Lower leg skin (tissue), 4 donors: ENCODE results near the gene DQX1. TPM values are rescaled to one million over a fixed set of nuclear protein-coding genes. Genes with fewer than 3 reads are reported as not detected.

Experiments
- DNase-seq, 2 donors: peaks; one replicate each; pipeline ENCODE4 v3.0.0-alpha.2; 2019; ENCODE audit warnings: low spot score in 2 of 2
- H3K4me3 ChIP-seq: fragments of 200-600 bp; sonication (generic); 2 replicates; pipeline ENCODE4 v1.5.1; 2017; ENCODE audit warnings: mild to moderate bottlenecking, low read depth; ENCODE audit not compliant: poor library complexity, severe bottlenecking
- CTCF ChIP-seq, 3 donors: fragments of 450-650 bp; IDR thresholded peaks; one replicate each; pipeline ENCODE4 v1.5.1; 2016; ENCODE audit warnings: antibody characterized with exemption in 3 of 3, mild to moderate bottlenecking in 3 of 3, moderate library complexity in 2 of 3
- POLR2A ChIP-seq, 2 donors: fragments of 450-650 bp; IDR thresholded peaks; one replicate each; pipeline ENCODE4 v1.6.1; 2016 to 2017; ENCODE audit warnings: antibody characterized with exemption in 2 of 2, mild to moderate bottlenecking in 1 of 2, moderate library complexity in 1 of 2
- WGBS, 2 donors: methylation state at CpG; one replicate each; pipeline ENCODE4 v1.1.5; 2018; 5-methylcytosine and 5-hydroxymethylcytosine counted together
- intact Hi-C: fragments of 100-400 bp; cut with DNase I; formaldehyde crosslinking; loops from one replicate; pipeline ENCODE4 v1.15.0; 2023; ENCODE audit warnings: low total_unique reads
- total RNA-seq, 4 donors: library from RNA; depleted of rRNA; stranded (reverse); fragments of >200 nt; gene quantifications; one replicate each; pipeline ENCODE4 v1.1.0, GENCODE V29; 2016

The DQX1 gene
- total RNA-seq, 4 donors from 2014 or later = 1.9 to 8.0 (median 6.2) TPM

- no peak for TF ChIP-seq CTCF (IDR thresholded peaks at IDR 0.05)
- DNase-seq = no peak
- WGBS, 2 donors = 19 to 21% methylated on average over 32 of the region's 32 CpGs
- H3K4me3 ChIP-seq = peak overlapping the region; percentile 40
- intact Hi-C loops = no loop called here
Observed at GRCh38 chr2:74502147-74502719, 23.8 kb downstream of the DQX1 start.

- intact Hi-C loops = no loop called here
- 83 to 84% methylated on average over 18 of the region's 18 CpGs for WGBS, 2 donors
- DNase-seq = no peak
- TF ChIP-seq CTCF (IDR thresholded peaks at IDR 0.05) = no peak
- no peak for TF ChIP-seq POLR2A (IDR thresholded peaks at IDR 0.05)
- H3K4me3 ChIP-seq = no peak overlapping the region
Observed at GRCh38 chr2:74501335-74502071, 24.5 kb downstream of the DQX1 start.

- no peak overlapping the region for H3K4me3 ChIP-seq
- DNase-seq = no peak
- intact Hi-C loops = no loop called here
- TF ChIP-seq POLR2A (IDR thresholded peaks at IDR 0.05) = no peak
- no peak for TF ChIP-seq CTCF (IDR thresholded peaks at IDR 0.05)
Observed at GRCh38 chr2:74500578-74500946, 25.5 kb downstream of the DQX1 start.

GRCh38 chr2:74499940-74500577, 26.0 kb downstream of the DQX1 start:
- TF ChIP-seq POLR2A (IDR thresholded peaks at IDR 0.05) = no peak
- no peak for TF ChIP-seq CTCF (IDR thresholded peaks at IDR 0.05)
- no peak for DNase-seq
- WGBS, 2 donors = 72 to 76% methylated on average over 15 of the region's 15 CpGs
- H3K4me3 ChIP-seq = no peak overlapping the region
- intact Hi-C loops = no loop called here

GRCh38 chr2:74499267-74499939, 26.6 kb downstream of the DQX1 start, which contains the start of gene LBX2:
Gene LBX2 (minus strand): TSS chr2:74499603. CDS start chr2:74499537, 66 bp downstream.
- no peak for DNase-seq
- no peak within 1 kb of the TSS for H3K4me3 ChIP-seq
- TF ChIP-seq CTCF (IDR thresholded peaks at IDR 0.05) = no peak
- intact Hi-C loops = no loop called here
- WGBS, 2 donors = 7 to 12% methylated on average over 52 to 58 of the region's 65 CpGs
